Amniotic stem cell (primary cell): ENCODE measurements around the gene AK1.

ENCODE experiments used
- DNase-seq: peaks from one replicate; lab custom pipeline; 2025; lab: John Stamatoyannopoulos, UW

AK1 gene

GRCh38 chr9:127867356-127868277 lies 9.9 kb downstream of the AK1 start:
- no peak for DNase-seq

GRCh38 chr9:127866535-127866934 lies 10.9 kb downstream of the AK1 start:
- DNase-seq, result no peak

GRCh38 chr9:127865645-127866464 lies 11.6 kb downstream of the AK1 start:
- no peak for DNase-seq

GRCh38 chr9:127863191-127863621 lies 14.3 kb downstream of the AK1 start:
- no peak for DNase-seq

- DNase-seq, result no peak
Observed at GRCh38 chr9:127862075-127863011, 15.1 kb downstream of the AK1 start.

GRCh38 chr9:127860779-127861178 lies 16.7 kb downstream of the AK1 start:
- no peak for DNase-seq

GRCh38 chr9:127860260-127860659 lies 17.2 kb downstream of the AK1 start:
- DNase-seq, result no peak

- no peak for DNase-seq
Observed at GRCh38 chr9:127858041-127858512, 19.4 kb downstream of the AK1 start.

- no peak for DNase-seq
Observed at GRCh38 chr9:127857278-127857677, 20.2 kb downstream of the AK1 start.

GRCh38 chr9:127856729-127857116 lies 20.8 kb downstream of the AK1 start:
- DNase-seq, result no peak

- DNase-seq, result no peak
Observed at GRCh38 chr9:127856094-127856728, 21.3 kb downstream of the AK1 start.

- DNase-seq, result no peak
Observed at GRCh38 chr9:127855522-127855921, 22.0 kb downstream of the AK1 start.

GRCh38 chr9:127854960-127855359 lies 22.5 kb downstream of the AK1 start:
- no peak for DNase-seq

GRCh38 chr9:127854184-127854806 lies 23.2 kb downstream of the AK1 start, which contains the start of gene ENG:
ENG (minus strand) TSS chr9:127854658; CDS start chr9:127854355, 303 bp downstream.
- peak; percentile 44 for DNase-seq

- DNase-seq, result no peak
Observed at GRCh38 chr9:127853312-127854183, 23.9 kb downstream of the AK1 start.

GRCh38 chr9:127852829-127853228 lies 24.6 kb downstream of the AK1 start:
- no peak for DNase-seq

- DNase-seq, result no peak
Observed at GRCh38 chr9:127850286-127850830, 27.1 kb downstream of the AK1 start.

- DNase-seq, result no peak
Observed at GRCh38 chr9:127848756-127849504, 28.5 kb downstream of the AK1 start.
